Calu3 (cell line): ENCODE measurements around the gene WDPCP. TPM values are rescaled to one million over a fixed set of nuclear protein-coding genes. Genes with fewer than 3 reads are reported as not detected.

Experiments used
- BruUV-seq: library from RNA; stranded (reverse); fragments of 400-500 nt; replicated peaks from 2 replicates; lab custom pipeline; 2021; lab: Mats Ljungman, UMichigan
- CTCF ChIA-PET: fragments of 300-600 bp; sonication (Branson Sonifier 250); formaldehyde crosslinking; loops from one replicate; lab custom pipeline; 2022; ENCODE audit warnings: antibody characterized with exemption; lab: Charles Lee
- DNase-seq: peaks from one replicate; pipeline ENCODE4 v3.0.0; 2022
- H3K27ac Mint-ChIP-seq: one replicate; pipeline ENCODE4 v1.8.0; 2022; ENCODE audit warnings: mixed read lengths; ENCODE audit not compliant: unreplicated experiment
- H3K27me3 Mint-ChIP-seq: one replicate; pipeline ENCODE4 v1.8.0; 2022; ENCODE audit warnings: mixed read lengths; ENCODE audit not compliant: unreplicated experiment
- H3K36me3 Mint-ChIP-seq: one replicate; pipeline ENCODE4 v1.8.0; 2022; ENCODE audit warnings: mild to moderate bottlenecking, moderate library complexity, mixed read lengths; ENCODE audit not compliant: insufficient read depth, unreplicated experiment
- H3K4me1 Mint-ChIP-seq: one replicate; pipeline ENCODE4 v1.8.0; 2022; ENCODE audit warnings: mild to moderate bottlenecking, low read depth, mixed read lengths; ENCODE audit not compliant: unreplicated experiment
- H3K4me3 Mint-ChIP-seq: one replicate; pipeline ENCODE4 v1.8.0; 2022; ENCODE audit warnings: mild to moderate bottlenecking, low read depth, moderate library complexity, mixed read lengths; ENCODE audit not compliant: unreplicated experiment
- H3K9me3 Mint-ChIP-seq: one replicate; pipeline ENCODE4 v1.8.0; 2022; ENCODE audit warnings: low read depth, mixed read lengths; ENCODE audit not compliant: unreplicated experiment
- intact Hi-C: fragments of 100-400 bp; cut with micrococcal nuclease; formaldehyde crosslinking; loops from one replicate; pipeline ENCODE4 v1.10.0; 2022; ENCODE audit not compliant: unreplicated experiment
- total RNA-seq: library from RNA; stranded (reverse); gene quantifications from 2 replicates; pipeline ENCODE4 v1.2.3, GENCODE V29; 2022
- TF ChIP-seq, protein P1 (sequence below): fragments of 200-600 bp; IDR thresholded peaks from one replicate; pipeline ENCODE4 v1.8.0; 2022; ENCODE audit warnings: antibody characterized with exemption; ENCODE audit not compliant: unreplicated experiment

WDPCP gene
- total RNA-seq, 1 experiment from 2014 or later, result 9.0 TPM

GRCh38 chr2:63071664-63072063 is 516.6 kb downstream of the WDPCP start:
- DNase-seq, result no peak
- Mint-ChIP-seq H3K4me1 (no peaks in the 10 kb centered on the region), H3K4me3 (no peak overlapping the region), H3K36me3 (no peaks in the 10 kb centered on the region), H3K27ac (no peak overlapping the region), H3K9me3 (no peaks in the 10 kb centered on the region), H3K27me3 (no peaks in the 10 kb centered on the region)
- intact Hi-C loops, result no loop called here
- CTCF ChIA-PET, result no interaction called here
- no TSS peak for BruUV-seq
- TF ChIP-seq, protein P1, sequence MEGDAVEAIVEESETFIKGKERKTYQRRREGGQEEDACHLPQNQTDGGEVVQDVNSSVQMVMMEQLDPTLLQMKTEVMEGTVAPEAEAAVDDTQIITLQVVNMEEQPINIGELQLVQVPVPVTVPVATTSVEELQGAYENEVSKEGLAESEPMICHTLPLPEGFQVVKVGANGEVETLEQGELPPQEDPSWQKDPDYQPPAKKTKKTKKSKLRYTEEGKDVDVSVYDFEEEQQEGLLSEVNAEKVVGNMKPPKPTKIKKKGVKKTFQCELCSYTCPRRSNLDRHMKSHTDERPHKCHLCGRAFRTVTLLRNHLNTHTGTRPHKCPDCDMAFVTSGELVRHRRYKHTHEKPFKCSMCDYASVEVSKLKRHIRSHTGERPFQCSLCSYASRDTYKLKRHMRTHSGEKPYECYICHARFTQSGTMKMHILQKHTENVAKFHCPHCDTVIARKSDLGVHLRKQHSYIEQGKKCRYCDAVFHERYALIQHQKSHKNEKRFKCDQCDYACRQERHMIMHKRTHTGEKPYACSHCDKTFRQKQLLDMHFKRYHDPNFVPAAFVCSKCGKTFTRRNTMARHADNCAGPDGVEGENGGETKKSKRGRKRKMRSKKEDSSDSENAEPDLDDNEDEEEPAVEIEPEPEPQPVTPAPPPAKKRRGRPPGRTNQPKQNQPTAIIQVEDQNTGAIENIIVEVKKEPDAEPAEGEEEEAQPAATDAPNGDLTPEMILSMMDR, result no peak

Other genes with a start within 250 kb of the WDPCP start
- gene MDH1, start 486 bp upstream of the WDPCP start, total RNA-seq, result 149 and 154 TPM in 2 replicates